NK-92 (cell line): ENCODE measurements around the gene ANKUB1.

Experiments
- DNase-seq: peaks from one replicate; lab custom pipeline; 2025; ENCODE audit not compliant: unreplicated experiment; lab: John Stamatoyannopoulos, UW

Gene ANKUB1

DNA sequence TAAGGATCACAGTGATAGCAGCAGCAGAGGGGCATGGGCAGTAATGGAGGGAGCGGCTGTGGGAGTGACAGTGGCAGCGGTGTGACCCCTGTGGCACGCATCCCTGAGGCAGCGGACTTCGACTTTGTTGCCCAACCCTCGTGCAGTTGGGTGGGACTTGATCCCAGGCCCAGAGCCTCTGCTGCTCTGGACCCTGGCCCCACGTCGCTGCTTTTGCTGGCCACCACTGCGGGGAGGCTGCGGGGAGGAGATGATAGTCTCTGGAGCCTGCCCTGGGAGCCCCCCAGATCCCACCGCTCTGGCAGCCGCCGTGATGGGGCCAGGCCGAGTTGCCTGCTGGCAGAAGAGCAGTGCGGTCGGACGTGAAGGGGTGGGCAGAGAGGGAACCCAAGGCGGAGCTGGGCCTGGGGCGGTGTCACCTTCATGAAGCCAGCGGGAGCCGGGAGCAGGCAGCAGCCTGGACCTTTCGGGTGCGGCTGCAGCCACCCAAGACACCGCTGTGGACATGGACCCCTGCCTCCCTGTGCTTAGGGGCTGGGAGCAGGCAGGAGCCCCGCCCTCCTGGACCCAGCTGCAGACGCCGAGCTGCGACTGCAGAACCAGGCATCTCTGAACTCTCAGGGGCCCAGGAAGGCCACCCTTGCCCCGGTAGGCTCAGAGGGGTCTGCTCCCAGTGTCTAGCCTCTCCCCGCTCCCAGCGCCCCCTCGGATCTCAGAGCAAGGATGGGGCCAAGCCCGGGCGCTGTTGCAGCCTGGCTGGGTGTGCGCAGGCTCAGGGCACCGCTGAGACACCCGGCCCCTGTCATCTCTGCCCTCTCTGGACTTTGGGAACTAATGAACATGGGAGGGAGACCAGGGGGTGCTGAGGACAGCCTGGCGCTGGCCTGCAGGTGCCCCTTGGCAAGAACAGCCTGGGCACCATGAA, 78.4 kb downstream of the ANKUB1 start:
- no peak for DNase-seq
